Right renal cortex interstitium (tissue), 3 donors: ENCODE measurements around the gene RASSF7. TPM values are rescaled to one million over a fixed set of nuclear protein-coding genes. Genes with fewer than 3 reads are reported as not detected.

Source experiments
- DNase-seq, 3 donors: peaks; one replicate each; pipeline ENCODE4 v3.0.0-alpha.2; 2013; ENCODE audit warnings: low read depth in 3 of 3, low spot score in 2 of 3
- polyA plus RNA-seq, 3 donors: library from polyadenylated mRNA; unstranded; fragments of 120-200 nt; gene quantifications; one replicate each; pipeline ENCODE4 v1.2.1, GENCODE V29; 2013; ENCODE audit not compliant: insufficient read length in 3 of 3

RASSF7 gene
- polyA plus RNA-seq, 3 donors, result 33.3 to 42.0 (median 37.5) TPM

DNA sequence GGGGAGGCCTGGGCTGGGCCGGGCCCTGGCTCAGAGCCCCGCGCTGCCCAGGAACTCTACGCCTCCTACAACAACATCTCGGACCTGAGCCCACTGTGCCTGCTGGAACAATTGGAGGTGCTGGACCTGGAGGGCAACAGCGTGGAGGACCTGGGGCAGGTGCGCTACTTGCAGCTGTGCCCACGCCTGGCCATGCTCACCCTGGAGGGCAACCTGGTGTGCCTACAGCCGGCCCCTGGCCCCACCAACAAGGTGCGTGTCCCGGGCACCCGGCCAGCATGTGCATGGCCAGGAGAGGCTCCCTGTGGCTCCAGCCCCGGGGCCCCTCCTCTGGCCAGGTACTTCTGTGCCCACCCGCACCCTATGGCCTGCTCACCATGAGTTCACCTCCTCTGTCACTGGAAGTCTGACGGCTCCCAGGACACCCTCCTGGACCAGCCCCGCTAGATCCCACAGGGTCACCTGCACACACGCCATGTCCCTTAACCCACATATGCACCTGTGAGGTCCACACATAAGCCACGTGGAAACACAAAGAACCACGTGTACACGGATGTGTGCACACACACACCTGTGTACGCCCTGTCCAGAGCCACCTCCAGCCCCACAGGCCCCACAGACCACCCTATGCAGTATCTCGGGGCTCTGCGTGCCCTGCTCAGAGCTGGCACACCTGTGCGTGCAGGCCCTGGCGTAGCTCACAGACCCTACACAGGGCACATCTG lies 10.6 kb upstream of the RASSF7 start:
- no peak for DNase-seq

- DNase-seq, result no peak
These were observed 10.1 kb upstream of the RASSF7 start for GRCh38 chr11:550746-551085.

- no peak for DNase-seq
These were observed 9.6 kb upstream of the RASSF7 start for GRCh38 chr11:551131-551530.

DNA sequence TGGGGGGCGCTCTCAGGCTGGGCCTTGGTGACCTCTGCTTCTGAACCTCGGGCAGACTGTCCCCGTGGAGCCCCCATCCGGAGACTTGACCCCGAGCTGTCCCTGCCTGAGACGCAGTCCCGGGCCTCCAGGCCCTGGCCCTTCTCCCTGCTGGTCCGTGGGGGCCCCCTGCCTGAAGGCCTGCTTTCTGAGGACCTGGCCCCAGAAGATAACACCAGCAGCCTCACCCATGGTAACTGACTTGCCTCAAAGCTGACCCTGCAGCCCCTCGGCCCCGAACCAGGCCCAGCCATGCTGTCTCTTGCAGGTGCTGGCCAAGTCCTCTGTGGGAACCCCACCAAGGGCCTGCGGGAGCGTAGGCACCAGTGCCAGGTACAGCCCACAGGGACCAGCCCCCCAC lies 9.2 kb upstream of the RASSF7 start:
- no peak for DNase-seq

GRCh38 chr11:553083-553987 lies 7.4 kb upstream of the RASSF7 start:
- no peak for DNase-seq

GRCh38 chr11:553988-554340 lies 6.8 kb upstream of the RASSF7 start:
- DNase-seq, result no peak

- no peak for DNase-seq
These were observed 6.1 kb upstream of the RASSF7 start for GRCh38 chr11:554428-555226.

DNA sequence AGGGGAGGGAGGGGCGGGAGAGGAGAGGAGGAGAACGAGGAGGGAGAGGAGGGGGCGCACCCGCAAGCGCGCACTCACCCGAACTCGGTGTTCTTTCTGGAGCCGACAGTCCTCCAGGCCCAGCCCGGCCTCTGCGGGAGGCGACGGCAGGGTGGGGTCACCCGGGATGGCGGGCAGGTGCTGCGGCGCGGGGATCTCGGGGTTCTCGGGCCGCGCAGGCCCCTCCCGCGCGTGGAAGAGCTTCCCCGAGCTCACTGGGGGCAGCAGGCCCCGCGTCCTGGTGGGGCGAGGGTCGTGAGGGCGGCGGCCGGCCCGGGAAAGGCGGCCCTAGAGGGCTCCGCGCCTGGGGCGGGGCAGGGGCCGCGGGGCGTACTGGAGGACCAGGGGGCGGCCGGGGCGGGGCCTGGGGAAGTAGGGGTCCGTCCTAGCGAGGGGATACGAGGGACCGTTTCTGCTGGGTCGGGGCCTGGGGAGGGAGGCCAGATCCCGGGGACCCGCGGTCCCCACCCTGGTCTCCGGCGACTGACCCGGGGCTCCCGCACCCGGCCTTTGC lies 5.5 kb upstream of the RASSF7 start:
- DNase-seq, result no peak

GRCh38 chr11:555780-556661 lies 4.7 kb upstream of the RASSF7 start:
- DNase-seq, result no peak

GRCh38 chr11:556662-557256 lies 4.0 kb upstream of the RASSF7 start:
- DNase-seq, result no peak

DNA sequence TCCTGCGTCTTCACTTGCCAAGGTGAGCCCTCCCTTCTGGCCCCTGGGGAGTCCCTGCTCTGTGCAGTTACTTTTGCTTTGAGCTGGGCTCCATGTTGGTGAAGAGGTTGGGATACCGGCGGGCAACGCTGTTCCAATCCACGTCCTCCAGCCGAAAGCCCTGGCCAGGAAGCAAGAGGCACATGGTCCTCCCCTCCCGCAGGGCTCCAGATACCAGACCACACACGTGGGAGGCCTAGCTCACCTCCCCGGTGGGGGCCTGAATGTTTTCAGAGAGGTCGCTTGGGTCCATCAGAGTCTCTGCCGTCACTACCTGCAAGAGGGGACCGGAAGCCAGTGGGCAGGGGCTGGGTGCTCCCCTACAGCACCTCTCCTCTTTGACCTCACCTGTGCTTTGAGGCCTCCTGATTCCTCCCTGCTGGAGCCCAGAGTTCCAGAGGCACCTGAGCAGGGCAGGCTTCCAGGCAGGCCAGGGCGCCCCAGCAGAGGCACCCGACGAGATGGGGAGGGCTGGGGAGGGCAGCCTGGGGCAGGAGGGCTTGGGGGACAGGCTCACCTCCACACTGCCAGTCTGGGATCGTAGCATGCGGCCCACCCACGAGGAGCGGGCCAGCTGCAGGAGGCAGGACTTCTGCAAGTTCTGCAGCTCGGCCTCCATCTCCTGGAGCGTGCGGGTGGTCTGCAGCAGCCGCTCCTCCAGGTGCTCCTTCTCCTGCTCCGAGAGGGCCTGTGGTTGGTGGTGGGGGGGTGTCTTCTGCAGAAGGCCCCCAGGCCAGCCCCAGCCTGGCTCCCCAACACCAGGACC lies 3.2 kb upstream of the RASSF7 start:
- DNase-seq, result no peak

DNA sequence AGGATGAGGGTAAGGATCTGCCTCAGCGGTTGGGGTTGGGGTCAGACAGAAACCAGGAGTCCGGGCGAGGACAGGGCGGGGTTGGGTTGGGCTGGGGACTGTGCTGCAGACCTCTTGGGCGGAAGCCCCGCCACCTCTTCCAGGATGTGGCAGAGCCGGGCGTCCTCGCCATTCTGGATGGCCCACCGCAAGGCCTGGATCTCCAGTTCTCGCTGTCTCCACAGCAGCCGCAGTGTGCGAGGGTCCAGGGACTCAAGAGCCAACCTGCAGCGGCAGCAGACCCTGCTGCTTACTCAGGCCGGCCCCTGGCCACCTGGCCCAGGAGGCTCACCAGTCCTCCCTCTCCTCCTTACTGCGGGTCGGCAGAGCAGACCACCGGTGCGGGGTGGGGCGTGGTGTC lies 2.3 kb upstream of the RASSF7 start:
- no peak for DNase-seq

DNA sequence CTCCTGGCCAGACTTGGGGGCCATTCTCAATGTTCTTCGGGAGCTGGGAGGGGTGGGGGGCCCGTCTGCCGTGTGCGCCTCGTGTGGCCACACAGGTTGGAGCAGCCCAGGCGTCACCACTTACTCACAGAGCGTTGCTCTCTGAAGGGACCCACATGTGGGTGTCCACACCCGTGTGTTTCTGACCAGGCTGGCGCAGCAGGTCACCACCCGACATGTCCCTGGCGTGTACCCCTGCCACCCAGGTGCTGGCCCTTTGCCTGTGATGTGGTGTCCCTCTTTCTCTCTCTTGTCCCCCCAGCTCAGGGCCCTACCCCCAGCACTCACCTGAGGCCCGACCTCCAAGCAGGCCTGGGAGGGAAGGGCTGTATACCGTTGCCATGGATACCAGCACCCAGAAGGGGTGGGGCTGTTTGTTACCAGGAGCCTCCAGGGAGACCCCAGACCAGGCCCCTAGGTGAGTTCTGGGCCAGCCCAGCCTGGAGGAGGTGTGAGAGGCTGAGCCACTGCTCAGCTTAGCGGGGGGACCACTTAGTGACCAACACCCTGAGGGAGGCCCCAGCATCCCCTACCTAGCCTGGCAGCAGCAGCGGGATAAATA lies 1.6 kb upstream of the RASSF7 start:
- no peak for DNase-seq

- DNase-seq, result no peak
These were observed 962 bp upstream of the RASSF7 start for GRCh38 chr11:559712-560304.

- peak in 1 of 3 donors; percentile 70 for DNase-seq
These were observed 606 bp downstream of the RASSF7 start for GRCh38 chr11:561148-562003.

- no peak for DNase-seq
These were observed 1.4 kb downstream of the RASSF7 start for GRCh38 chr11:562046-562645.
